Testis (tissue), 3 donors: ENCODE data around the gene ADNP. TPM values are rescaled to one million over a fixed set of nuclear protein-coding genes. Genes with fewer than 3 reads are reported as not detected.

ENCODE experiments used
- DNase-seq: peaks from one replicate; pipeline ENCODE4 v3.0.0-alpha.2; 2019
- H3K27ac ChIP-seq, 2 donors: fragments of 200-600 bp; sonication (generic); one replicate each; pipeline ENCODE4 v1.5.1; 2019
- H3K27me3 ChIP-seq: fragments of 200-600 bp; sonication (generic); one replicate; pipeline ENCODE4 v1.5.1; 2019
- H3K36me3 ChIP-seq: fragments of 200-600 bp; sonication (generic); one replicate; pipeline ENCODE4 v1.5.1; 2017; ENCODE audit warnings: low read depth; ENCODE audit errors: missing control alignments
- H3K4me1 ChIP-seq: fragments of 200-600 bp; sonication (generic); one replicate; pipeline ENCODE4 v1.5.1; 2019
- H3K4me3 ChIP-seq, 2 donors: fragments of 200-600 bp; sonication (generic); one replicate each; pipeline ENCODE4 v1.5.1; 2017 to 2019
- H3K9me3 ChIP-seq: fragments of 200-600 bp; sonication (generic); one replicate; pipeline ENCODE4 v1.5.1; 2017
- POLR2A ChIP-seq: fragments of 450-650 bp; IDR thresholded peaks from one replicate; pipeline ENCODE4 v1.6.1; 2017; ENCODE audit warnings: antibody characterized with exemption, mild to moderate bottlenecking, moderate library complexity
- WGBS, 2 donors: methylation state at CpG; one replicate each; pipeline ENCODE4 v1.1.5; 2018; 5-methylcytosine and 5-hydroxymethylcytosine counted together
- intact Hi-C: fragments of 100-400 bp; cut with DNase I; formaldehyde crosslinking; loops from one replicate; pipeline ENCODE4 v1.15.1; 2023; ENCODE audit warnings: low total_unique reads
- polyA plus RNA-seq: library from polyadenylated mRNA; stranded (reverse); fragments of 350-450 nt; fragmentation: Illumina TruSeq; extraction: RNeasy Lipid Tissue Mini Kit (QIAGEN cat#74804); gene quantifications from one replicate; pipeline ENCODE4 v1.2.3, GENCODE V29; 2014; ENCODE audit warnings: low read depth, low replicate concordance; ENCODE audit not compliant: insufficient read depth
- total RNA-seq, 2 donors: library from RNA; depleted of rRNA; stranded (reverse); fragments of >200 nt; gene quantifications; one replicate each; pipeline ENCODE4 v1.2.3, GENCODE V29; 2016
- TF ChIP-seq, protein P1 (sequence below), 3 experiments: fragments of 450-650 bp in 2 of 3; fragments of 200-600 bp in 1 of 3; sonication (generic) in 1 of 3; IDR thresholded peaks; one replicate each; pipeline ENCODE4 v1.5.1; 2016 to 2019; ENCODE audit warnings: antibody characterized with exemption in 3 of 3, mild to moderate bottlenecking in 2 of 3, moderate library complexity in 1 of 3

ADNP gene
- total and polyA plus RNA-seq, 3 donors from 2014 or later = 83.5 to 110 (median 101) TPM

DNA sequence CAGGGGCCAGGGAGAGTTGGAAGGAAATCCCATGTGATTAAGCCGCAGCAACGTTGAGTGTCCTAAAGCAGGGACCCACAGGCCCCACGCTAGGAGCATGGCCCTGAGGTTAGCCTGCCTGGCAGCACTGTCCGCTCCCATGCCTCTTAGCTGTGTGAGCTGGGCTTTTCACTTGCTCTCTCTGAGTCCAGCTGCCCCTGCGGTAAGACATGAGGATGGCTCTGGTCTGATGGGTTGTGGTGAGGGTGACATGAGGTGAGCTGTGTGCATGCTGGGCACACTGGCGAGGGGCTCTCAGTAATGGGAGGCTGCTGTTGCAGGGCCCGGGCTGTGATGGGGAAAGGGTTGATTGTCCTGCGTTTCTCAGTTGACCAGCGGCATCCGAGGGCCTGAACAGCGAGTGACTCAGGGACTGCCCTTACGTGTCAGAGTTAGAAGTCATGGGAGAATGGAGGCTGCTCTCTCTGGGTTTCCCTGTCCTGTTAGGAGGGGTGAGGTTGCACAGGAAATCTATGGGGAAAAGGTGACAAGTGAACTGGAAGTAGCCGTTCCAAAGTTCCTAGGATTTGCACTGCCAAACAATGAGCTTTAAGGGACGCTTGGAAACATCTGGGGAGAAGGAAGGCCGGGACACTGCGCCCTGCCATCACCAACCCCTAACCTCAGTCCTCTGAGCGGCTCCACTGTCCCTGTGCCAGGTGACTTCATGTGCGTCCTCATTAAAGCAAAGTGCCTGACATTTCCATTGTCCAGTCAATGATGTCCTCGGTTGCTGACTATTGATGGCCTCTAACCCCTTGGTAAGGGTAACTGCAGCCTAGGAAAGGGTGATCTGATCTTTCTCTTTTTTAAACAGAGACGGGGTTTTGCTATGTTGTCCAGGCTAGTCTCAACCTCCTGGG is 51.3 kb downstream of the ADNP start:
- Histone ChIP-seq H3K27me3 (no peaks in the 10 kb centered on the region), H3K4me3 (no peak overlapping the region), H3K4me1 (no peaks in the 10 kb centered on the region), H3K9me3 (no peaks in the 10 kb centered on the region), H3K36me3 (no peaks in the 10 kb centered on the region), H3K27ac (no peak overlapping the region)
- TF ChIP-seq, protein P1, sequence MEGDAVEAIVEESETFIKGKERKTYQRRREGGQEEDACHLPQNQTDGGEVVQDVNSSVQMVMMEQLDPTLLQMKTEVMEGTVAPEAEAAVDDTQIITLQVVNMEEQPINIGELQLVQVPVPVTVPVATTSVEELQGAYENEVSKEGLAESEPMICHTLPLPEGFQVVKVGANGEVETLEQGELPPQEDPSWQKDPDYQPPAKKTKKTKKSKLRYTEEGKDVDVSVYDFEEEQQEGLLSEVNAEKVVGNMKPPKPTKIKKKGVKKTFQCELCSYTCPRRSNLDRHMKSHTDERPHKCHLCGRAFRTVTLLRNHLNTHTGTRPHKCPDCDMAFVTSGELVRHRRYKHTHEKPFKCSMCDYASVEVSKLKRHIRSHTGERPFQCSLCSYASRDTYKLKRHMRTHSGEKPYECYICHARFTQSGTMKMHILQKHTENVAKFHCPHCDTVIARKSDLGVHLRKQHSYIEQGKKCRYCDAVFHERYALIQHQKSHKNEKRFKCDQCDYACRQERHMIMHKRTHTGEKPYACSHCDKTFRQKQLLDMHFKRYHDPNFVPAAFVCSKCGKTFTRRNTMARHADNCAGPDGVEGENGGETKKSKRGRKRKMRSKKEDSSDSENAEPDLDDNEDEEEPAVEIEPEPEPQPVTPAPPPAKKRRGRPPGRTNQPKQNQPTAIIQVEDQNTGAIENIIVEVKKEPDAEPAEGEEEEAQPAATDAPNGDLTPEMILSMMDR (IDR thresholded peaks at IDR 0.05) = no peak
- no peak for TF ChIP-seq POLR2A
- no peak for DNase-seq
- WGBS, 2 donors = 90 to 93% methylated on average over 19 to 20 of the region's 20 CpGs
- intact Hi-C loops = no loop called here

DNA sequence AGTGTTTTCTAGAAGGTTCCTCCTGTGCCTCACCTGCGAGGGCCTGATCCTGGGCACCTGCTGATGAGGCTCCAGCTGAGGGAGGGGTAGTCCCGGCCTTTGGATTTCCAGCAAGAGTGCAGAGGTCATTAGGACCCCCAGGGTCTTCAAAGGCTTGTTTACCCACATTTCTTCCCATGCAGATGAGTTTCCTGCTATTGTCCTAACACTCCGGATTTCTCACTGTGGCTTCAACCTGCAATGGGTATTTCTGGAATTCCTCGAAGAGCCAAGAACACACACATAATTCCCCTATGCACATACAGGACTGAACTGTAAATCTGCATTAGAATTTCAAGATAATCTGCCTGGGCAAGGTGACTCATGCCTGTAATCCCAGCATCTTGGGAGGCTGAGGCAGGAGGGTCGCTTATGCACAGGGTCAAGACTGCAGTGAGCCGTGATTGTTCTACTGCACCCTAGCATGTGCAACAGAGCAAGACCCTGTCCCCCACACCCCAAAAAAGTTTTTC is 53.9 kb downstream of the ADNP start:
- no peaks in the 10 kb centered on the region for H3K27me3 ChIP-seq
- peaks cover 8% of the 10 kb centered on the region for H3K4me1 ChIP-seq
- WGBS, 2 donors = 87 to 90% methylated on average over 5 to 6 of the region's 6 CpGs
- H3K27ac ChIP-seq = no peak overlapping the region
- no peak overlapping the region for H3K4me3 ChIP-seq
- H3K9me3 ChIP-seq = no peaks in the 10 kb centered on the region
- no peaks in the 10 kb centered on the region for H3K36me3 ChIP-seq
- TF ChIP-seq, protein P1 (IDR thresholded peaks at IDR 0.05) = no peak
- no peak for TF ChIP-seq POLR2A
- no peak for DNase-seq
- intact Hi-C loops = no loop called here

DNA sequence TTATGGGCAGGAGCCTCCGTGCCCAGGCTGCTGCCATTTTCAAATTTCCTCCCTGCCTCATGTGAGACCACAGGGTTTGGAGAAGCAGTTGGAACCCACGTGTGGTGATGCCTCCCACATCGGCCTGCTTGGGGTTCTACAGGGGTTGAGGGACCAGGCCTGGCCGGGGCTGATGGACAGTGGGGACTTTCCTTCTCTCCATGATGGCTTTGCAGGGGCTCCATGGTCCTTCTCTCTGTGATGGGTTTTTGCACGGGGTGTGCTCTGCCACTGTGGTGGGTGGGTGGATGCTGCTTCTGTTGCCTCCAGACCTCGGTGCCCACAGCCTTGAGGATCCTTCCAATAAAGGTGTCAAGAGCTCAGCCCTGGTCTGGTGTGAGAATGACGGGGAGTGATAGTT is 54.4 kb downstream of the ADNP start:
- TF ChIP-seq POLR2A = no peak
- TF ChIP-seq, protein P1 (IDR thresholded peaks at IDR 0.05) = no peak
- peaks cover 8% of the 10 kb centered on the region for H3K4me1 ChIP-seq
- no peak overlapping the region for H3K4me3 ChIP-seq
- H3K27ac ChIP-seq = no peak overlapping the region
- no peak for DNase-seq
- H3K27me3 ChIP-seq = no peaks in the 10 kb centered on the region
- no peaks in the 10 kb centered on the region for H3K36me3 ChIP-seq
- 91 to 94% methylated on average over 3 to 7 of the region's 7 CpGs for WGBS, 2 donors
- intact Hi-C loops = no loop called here
- H3K9me3 ChIP-seq = no peaks in the 10 kb centered on the region

DNA sequence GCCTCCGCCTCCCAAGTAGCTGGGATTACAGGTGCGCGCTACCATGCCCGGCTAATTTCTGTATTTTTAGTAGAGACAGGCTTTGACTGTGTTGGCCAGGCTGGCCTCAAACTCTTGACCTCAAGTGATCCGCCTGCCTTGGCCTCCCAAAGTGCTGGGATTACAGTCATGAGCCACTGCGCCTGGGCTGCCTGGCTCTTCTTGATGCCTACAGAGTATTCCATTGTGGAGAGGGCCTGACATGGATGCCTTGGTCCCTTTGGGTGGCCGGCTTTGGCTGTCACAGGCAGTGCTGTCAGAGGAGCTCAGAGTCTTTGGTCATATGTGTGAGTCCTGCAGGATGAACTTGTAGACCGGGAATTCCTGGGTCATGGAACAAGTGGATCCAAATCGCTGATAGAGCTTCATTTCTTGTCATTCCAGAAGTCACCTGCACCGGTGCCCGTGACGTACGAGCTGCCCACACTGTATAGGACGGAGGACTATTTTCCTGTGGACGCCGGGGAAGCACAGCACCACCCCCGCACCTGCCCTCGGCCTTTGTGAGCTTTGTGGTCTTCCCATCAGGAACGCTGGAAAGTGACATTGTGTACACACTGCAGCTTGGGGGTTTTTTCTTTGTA is 55.1 kb downstream of the ADNP start:
- no peak overlapping the region for H3K27ac ChIP-seq
- TF ChIP-seq, protein P1 (IDR thresholded peaks at IDR 0.05) = no peak
- TF ChIP-seq POLR2A = no peak
- 98% methylated on average over 19 of the region's 19 CpGs for WGBS, 2 donors
- no peaks in the 10 kb centered on the region for H3K27me3 ChIP-seq
- H3K36me3 ChIP-seq = no peaks in the 10 kb centered on the region
- DNase-seq = no peak
- H3K4me3 ChIP-seq = no peak overlapping the region
- peaks cover 8% of the 10 kb centered on the region for H3K4me1 ChIP-seq
- intact Hi-C loops = no loop called here
- no peaks in the 10 kb centered on the region for H3K9me3 ChIP-seq
